Breast epithelium (tissue), 3 donors: ENCODE results near the gene GPR107.

Experiments
- CTCF ChIP-seq, 3 donors: fragments of 450-650 bp; IDR thresholded peaks; one replicate each; pipeline ENCODE4 v1.5.1; 2016 to 2017; ENCODE audit warnings: antibody characterized with exemption in 3 of 3, mild to moderate bottlenecking in 3 of 3, moderate library complexity in 3 of 3
- POLR2A ChIP-seq: fragments of 450-650 bp; IDR thresholded peaks from one replicate; pipeline ENCODE4 v1.6.1; 2016; ENCODE audit warnings: antibody characterized with exemption, mild to moderate bottlenecking, moderate library complexity
- POLR2AphosphoS5 ChIP-seq, 3 donors: sonication (generic); formaldehyde crosslinking; IDR thresholded peaks; one replicate each; pipeline ENCODE4 v1.6.1; 2017; ENCODE audit warnings: antibody characterized with exemption in 3 of 3

- TF ChIP-seq CTCF (IDR thresholded peaks at IDR 0.05) (no peak), POLR2AphosphoS5 (IDR thresholded peaks at IDR 0.05) (no peak), POLR2A (no peak)
Observed at GRCh38 chr9:130022566-130023143, 31.1 kb upstream of the GPR107 start.
